ENCODE measurements around the gene FOXF2. TPM values are rescaled to one million over a fixed set of nuclear protein-coding genes. Genes with fewer than 3 reads are reported as not detected.
"Not testable (repeated sequence)": the region's sequence is repeated elsewhere in the genome, so short reads cannot be mapped to it uniquely, and the experiment has no call there.

FOXF2 gene
- total RNA-seq, 3 donors from 2014 or later = 6.9 to 68.1 (median 7.1) TPM

DNA sequence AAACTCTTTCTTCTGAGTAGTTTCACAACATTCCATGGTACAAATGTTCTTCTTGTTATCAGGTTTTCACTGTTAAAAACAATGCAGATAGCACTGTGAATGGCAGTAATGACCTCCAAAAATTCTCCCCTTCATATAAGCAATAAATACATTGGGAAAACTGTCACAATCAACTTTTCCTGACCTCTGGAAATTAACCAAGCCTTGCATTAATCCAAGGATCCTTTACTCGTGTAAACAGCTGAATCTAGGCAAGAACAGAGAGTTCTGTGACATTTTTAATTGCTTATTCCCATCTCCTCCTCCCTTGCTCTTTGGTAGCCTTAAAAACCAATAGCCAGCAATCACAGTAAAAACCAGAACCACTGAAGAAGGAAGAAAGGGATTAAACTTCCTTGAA, 39.7 kb upstream of the FOXF2 start:
- no peaks in the 10 kb centered on the region for H3K4me1 ChIP-seq (ENCODE audit: low read depth)
- ATAC-seq = no peak
- H3K9me3 ChIP-seq = peaks cover 14% of the 10 kb centered on the region
- no peak for DNase-seq
- H3K4me3 ChIP-seq = no peak overlapping the region
- H3K36me3 ChIP-seq (ENCODE audit: low read depth) = no peaks in the 10 kb centered on the region
- intact Hi-C loops (cut with DNase I, micrococcal nuclease) = no loop called here
- TF ChIP-seq, protein P1, sequence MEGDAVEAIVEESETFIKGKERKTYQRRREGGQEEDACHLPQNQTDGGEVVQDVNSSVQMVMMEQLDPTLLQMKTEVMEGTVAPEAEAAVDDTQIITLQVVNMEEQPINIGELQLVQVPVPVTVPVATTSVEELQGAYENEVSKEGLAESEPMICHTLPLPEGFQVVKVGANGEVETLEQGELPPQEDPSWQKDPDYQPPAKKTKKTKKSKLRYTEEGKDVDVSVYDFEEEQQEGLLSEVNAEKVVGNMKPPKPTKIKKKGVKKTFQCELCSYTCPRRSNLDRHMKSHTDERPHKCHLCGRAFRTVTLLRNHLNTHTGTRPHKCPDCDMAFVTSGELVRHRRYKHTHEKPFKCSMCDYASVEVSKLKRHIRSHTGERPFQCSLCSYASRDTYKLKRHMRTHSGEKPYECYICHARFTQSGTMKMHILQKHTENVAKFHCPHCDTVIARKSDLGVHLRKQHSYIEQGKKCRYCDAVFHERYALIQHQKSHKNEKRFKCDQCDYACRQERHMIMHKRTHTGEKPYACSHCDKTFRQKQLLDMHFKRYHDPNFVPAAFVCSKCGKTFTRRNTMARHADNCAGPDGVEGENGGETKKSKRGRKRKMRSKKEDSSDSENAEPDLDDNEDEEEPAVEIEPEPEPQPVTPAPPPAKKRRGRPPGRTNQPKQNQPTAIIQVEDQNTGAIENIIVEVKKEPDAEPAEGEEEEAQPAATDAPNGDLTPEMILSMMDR (IDR thresholded peaks at IDR 0.05) = no peak

DNA sequence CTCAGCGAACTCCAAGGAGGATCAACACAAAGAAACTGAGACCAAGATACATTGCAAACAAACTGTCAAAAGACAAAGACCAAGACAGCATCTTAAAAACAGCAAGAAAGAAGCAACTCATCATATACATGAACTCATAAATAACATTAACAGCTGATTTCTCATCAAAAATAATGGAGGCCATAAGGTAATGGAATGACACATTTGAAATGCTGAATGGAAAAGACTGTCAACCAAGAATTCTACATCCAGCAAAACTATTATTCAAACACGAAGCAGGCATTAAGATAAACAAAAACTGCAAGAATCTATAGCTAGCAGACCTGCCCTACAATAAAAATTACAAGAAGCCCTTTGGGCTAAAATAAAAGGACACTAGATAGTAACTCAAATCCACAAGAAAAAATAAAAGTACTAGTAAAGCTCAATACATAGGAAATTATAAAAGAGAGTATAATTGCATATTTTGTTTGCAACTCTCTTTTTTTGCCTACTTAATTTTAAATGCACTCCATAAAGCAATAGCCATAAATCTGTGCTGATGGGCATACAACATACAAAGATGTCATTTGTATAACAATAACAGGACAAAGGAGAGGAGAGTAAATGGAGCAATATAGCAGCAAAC, 37.9 kb upstream of the FOXF2 start:
- no peak for DNase-seq
- TF ChIP-seq, protein P1 (IDR thresholded peaks at IDR 0.05) = no peak
- intact Hi-C loops (cut with DNase I, micrococcal nuclease) = no loop called here

DNA sequence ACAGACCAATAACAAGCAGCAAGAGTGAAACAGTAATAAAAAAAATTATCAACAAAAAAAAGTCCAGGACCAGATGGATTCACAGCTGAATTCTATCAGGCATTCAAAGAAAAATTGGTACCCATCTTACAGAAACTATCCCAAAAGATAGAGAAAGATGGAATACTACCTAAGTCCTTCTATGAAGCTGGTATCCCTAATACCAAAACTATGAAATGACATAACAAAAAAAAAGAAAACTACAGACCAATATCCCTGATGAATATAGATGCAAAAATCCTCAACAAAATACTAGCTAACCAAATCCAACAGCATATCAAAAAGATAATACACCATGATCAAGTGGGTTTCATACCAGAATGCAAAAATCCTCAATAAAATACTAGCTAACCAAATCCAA, 34.3 kb upstream of the FOXF2 start:
- intact Hi-C loops (cut with DNase I, micrococcal nuclease); H3K36me3 ChIP-seq (ENCODE audit: low read depth): not testable (repeated sequence)

More for the DNA sequence above, 37.9 kb upstream of the FOXF2 start:
- no peak for ATAC-seq
- Histone ChIP-seq H3K4me3 (no peak overlapping the region), H3K4me1 (ENCODE audit: low read depth) (no peaks in the 10 kb centered on the region), H3K36me3 (ENCODE audit: low read depth) (no peaks in the 10 kb centered on the region), H3K9me3 (peaks cover 14% of the 10 kb centered on the region)

DNA sequence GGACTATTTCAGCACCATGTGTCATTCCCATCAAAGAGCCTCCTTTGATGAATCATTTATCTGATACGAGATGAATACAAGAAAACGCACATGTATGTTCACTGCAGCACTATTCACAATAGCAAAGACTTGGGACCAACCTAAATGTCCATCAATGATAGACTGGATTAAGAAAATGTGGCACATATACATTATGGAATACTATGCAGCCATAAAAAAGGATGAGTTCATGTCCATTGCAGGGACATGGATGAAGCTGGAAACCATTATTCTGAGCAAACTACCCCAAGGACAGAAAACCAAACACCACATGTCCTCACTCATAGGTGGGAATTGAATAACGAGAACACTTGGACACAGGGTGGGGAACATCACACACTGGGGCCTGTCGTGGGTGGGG, 27.7 kb upstream of the FOXF2 start:
- ATAC-seq; H3K9me3 ChIP-seq; DNase-seq; H3K4me3 ChIP-seq; intact Hi-C loops (cut with DNase I, micrococcal nuclease); H3K36me3 ChIP-seq (ENCODE audit: low read depth); H3K4me1 ChIP-seq (ENCODE audit: low read depth): not testable (repeated sequence)

More for the DNA sequence above, 34.3 kb upstream of the FOXF2 start:
- peaks cover 14% of the 10 kb centered on the region for H3K9me3 ChIP-seq
- ATAC-seq; H3K4me3 ChIP-seq; H3K4me1 ChIP-seq (ENCODE audit: low read depth); DNase-seq: not testable (repeated sequence)

DNA sequence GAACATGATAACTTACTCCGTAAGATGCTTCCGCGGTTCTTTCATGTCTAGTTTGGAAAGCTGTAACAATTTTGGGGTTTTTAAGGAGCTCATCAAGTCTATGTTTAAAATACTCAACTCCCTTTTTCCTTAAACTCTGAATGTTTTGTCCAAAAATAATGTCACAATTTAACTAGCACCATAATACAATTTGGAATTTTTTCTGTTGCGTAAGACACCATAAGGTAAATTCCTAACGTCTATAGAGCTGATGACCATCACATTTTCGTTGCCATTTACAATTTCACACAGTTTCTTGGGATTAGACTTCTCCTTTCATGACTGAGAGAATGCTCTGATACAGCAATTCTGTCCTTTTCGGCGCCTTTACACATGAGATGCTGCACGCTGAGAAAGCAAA, 26.7 kb upstream of the FOXF2 start:
- Histone ChIP-seq H3K4me1 (ENCODE audit: low read depth) (no peaks in the 10 kb centered on the region), H3K9me3 (no peaks in the 10 kb centered on the region), H3K36me3 (ENCODE audit: low read depth) (no peaks in the 10 kb centered on the region), H3K4me3 (no peak overlapping the region)
- intact Hi-C loops (cut with DNase I, micrococcal nuclease) = no loop called here
- DNase-seq (no peak), ATAC-seq (no peak)
- TF ChIP-seq, protein P1 (IDR thresholded peaks at IDR 0.05) = no peak

DNA sequence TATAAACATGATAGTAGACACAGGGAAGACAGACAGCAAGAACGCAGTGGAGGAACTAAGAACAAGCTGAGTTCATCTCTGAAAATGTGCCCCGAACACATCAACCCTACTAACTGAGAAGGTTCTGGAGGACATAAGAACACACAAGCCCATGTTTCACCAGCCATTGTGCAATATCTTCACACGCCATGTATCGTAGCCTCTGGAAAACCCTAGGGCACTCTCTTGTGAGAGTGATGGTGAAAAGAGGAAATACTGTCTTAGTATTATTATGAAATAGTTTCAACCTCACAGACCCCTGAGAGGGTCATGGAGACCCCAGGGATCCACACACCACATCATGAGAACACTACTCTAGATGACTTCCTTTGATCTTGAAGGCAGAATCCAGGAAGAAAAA, 26.1 kb upstream of the FOXF2 start:
- intact Hi-C loops (cut with DNase I, micrococcal nuclease) = no loop called here
- no peaks in the 10 kb centered on the region for H3K36me3 ChIP-seq (ENCODE audit: low read depth)
- DNase-seq (no peak), ATAC-seq (no peak)
- no peak overlapping the region for H3K4me3 ChIP-seq
- no peaks in the 10 kb centered on the region for H3K9me3 ChIP-seq
- H3K4me1 ChIP-seq (ENCODE audit: low read depth) = no peaks in the 10 kb centered on the region
- TF ChIP-seq, protein P1 (IDR thresholded peaks at IDR 0.05) = no peak
